GM21447 (cell line): ENCODE measurements around the gene CORO2B.
"Not testable (repeated sequence)": the region's sequence is repeated elsewhere in the genome, so short reads cannot be mapped to it uniquely, and the experiment has no call there.

Source experiments
- ATAC-seq: cut with Tn5 transposase; IDR thresholded peaks from one replicate; pipeline ENCODE4 v1.9.1; 2021; ENCODE audit not compliant: unreplicated experiment

CORO2B gene

DNA sequence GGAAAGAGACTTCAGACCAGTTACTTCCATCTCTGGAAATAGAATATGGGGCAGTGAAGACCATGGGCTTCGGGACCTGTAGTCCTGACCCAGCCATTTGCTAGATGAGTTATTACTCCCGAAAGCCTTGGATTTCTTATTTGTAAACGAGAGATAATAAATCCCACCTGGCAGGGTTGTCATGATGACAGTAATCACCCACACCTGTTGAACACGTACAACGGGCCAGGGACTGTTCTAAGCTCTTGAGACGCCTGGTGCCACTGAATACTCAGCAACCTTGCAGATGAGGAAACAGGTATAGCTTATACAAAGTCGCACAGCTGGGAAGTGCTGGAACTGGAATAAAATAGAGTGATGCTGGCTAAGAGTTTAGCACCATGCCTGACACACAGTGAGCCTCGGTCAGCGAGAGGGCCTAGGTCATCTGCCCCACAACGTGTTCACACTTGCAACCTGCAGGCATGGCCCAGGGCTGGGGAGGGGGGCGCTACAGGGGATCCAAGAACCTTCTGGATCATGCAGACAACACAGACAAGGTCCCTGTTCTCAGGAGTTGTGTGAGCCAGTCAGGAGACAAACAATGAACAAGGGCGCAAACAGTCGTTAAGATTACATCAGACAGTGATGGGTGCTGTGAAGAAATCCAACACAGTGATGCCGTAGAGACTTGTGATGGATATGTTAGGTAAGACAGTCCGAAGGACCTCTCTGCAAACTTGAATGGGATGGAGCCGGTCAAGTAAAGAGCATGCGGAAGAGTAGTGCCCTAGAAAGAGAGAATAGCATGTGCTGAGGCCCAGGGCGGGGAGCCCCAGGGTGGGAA lies 89.2 kb downstream of the CORO2B start:
- no peak for ATAC-seq

DNA sequence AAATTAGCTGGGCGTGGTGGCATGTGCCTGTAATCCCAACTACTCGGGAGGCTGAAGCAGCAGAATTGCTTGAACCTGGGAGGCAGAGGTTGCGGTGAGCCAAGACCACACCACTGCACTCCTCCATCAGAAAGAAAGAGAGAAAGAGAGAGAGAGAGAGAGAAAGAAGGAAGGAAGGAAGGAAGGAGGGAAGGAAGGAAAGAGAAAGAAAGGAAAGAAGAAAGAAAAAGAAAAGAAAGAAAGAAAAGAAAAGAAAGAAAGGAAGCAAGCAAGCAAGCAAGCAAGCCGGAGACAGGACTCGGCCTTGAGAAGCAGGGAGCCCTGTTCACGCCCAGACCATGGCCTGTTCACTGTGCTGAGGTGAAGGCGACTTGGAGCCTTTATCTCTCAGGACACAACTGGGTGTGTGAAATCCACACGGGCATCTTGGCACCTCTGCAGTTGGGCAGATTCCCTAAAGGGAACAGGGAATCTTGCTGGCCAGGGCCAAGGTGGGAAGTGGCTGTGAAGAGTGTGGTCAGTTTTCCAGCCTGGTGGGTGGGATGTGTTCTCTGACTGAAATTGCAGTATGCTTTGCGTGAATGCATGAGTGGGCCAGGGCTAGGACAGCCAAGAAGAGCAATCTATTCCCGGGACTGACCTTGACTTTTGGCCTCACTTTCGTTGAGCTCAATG lies 90.3 kb downstream of the CORO2B start:
- ATAC-seq, result no peak

DNA sequence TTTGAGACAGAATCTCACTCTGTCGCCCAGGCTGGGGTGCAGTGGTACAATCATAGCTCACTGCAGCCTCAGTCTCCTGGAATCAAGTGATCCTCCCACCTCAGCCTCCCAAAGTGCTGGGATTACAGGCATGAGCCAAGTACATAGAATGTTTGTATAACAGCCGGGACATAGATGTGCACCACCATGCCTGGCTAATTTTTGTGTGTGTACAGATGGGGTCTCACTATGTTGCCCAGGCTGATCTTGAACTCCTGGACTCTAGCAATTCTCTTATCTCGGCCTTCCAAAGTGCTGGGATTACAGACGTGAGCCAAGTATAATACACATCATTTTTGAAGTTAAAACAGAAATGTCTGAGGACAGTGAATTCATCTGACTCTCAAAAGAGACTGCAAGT lies 93.5 kb downstream of the CORO2B start:
- no peak for ATAC-seq

DNA sequence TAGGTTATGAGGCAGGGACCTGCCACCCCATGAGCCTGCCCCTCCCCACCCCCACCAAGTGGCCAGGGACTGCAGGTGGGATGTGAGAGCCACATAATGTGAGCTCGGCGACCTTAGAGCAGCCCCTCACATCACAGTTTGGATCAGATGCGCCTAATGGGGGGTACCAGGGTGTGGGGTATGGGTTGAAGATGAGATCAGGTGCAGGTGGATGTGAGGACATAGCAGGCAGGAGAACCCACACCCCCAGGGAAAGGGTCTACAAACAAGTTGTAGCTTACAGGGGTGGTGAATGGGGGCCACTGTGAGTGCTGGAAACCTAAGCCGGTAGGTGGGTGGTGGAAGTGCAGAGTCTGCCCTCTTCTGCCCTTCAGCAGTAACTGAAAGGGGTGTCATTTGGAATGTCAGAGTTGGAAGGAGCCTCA lies 94.0 kb downstream of the CORO2B start:
- ATAC-seq, result no peak

DNA sequence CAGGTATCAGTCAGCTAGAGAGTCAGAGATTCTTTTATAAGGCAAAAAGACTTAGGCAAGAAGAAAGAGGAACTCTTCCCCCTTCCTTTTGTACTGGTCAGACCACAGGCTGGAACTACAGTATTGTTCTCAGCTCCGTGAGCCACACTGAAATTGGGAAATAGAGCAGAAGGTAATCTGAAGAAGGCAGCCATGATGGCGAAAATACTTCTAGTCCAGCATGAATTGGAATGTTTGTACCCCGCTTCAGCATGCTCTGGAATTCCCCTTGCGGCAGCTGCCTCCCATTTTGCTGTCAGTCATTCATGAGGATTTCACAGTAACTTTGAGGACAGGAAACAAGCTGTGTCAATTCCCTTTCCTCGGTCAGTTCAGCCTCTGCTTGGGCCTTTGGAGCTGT lies 96.2 kb downstream of the CORO2B start:
- no peak for ATAC-seq

DNA sequence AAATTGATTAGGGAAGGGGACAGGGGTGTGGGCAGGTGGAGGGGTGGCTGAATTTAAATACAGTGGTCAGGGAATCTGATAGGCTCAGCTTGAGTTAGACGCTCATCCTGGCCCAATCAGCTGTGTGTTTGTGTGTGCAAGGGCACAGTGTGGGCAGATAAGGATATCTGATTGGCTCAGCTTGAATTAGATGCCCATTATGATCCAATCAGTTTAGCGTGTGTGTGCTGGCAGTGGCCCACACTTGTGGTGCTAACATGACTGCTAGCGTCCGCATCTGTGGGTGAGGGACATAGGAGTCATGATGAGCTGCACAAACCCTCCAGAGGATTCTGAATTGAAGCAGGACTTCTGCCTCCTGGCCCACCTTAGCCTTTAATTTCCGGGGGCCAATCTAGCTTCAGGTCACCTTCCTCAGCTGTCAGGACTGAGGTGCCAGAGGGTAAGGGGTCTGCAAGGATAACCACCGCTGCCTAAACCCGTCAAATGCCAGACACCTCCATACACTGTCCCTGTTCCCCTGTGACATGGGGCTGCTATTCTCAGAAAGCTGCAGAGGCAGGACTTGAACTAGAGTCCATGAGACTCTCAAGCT lies 97.3 kb downstream of the CORO2B start:
- ATAC-seq, result no peak

DNA sequence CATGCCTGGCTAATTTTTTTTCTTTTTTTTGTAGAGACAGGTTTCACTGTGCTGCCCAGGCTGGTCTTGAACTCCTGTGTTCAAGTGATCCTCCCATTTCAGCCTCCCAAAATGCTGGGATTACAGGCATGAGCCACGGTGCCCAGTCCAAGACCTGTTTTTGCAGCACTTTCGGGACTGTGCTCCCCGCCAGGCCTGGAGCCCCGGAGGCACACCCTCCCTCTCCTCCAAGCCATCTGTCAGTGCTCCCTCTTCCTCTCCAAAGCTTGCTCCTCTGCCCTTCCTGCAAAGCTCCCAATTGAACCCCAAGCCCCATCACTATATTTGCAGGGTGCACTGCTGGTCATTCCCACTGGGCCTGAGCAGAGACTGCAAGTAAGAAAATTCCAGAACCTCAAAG lies 98.1 kb downstream of the CORO2B start:
- ATAC-seq, result no peak

DNA sequence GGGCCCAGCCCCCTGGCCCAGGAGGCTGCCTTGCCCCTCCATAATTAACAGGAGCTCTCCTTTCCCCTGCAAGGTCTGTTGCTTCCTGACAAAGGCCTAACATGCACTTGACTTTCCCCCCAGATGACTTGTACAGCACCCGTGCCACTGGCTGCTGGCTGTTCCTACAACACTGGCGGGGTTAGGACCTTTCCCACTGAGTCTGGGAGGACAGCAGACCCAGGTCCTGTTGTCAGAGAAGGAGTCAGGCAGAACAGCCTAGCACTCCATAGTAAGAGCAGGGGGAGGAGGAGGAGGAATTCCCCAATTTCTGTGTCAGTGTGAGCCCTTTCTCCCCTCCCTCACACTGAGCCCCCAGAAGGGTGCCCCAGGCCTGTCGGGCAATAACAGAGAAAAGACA lies 99.2 kb downstream of the CORO2B start:
- ATAC-seq, result no peak

DNA sequence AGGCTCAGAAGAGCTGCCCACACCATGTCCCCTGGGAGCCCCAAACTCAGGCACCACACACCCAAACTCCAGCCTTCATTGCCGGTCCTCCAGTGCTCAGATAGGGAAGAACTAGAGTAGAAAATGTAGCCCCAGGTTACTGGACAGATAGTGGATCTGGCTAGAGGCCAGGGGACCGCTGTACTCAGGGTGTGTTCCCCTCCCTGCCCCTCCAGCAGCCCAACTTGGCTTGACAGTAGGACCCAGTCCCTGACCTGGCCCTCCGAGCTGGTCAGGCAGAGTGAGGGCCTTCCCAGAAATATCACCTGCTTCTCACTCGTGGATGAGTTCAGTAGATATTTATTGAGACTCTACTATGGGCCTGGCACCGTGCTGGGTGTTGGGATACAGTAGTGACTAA lies 100.0 kb downstream of the CORO2B start:
- ATAC-seq, result no peak

DNA sequence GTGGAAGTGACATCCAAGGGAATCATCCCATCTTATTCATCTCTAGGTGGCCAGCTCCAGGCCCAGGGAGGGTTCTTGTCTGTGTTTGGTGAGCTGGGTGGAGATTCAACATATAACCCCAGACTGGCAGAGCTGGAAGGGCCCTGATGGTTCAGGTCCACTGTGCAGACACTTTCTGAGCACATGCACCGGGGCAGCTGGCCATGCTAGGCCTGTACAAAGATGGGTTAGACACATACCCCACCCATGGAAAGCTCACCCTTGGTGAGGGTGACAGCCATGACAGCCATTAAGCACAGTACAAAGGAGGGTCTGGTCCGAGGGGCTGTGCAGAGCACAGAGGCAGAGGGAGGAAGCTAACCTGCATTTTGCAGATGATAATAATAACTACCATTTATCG lies 100.4 kb downstream of the CORO2B start:
- ATAC-seq, result no peak

DNA sequence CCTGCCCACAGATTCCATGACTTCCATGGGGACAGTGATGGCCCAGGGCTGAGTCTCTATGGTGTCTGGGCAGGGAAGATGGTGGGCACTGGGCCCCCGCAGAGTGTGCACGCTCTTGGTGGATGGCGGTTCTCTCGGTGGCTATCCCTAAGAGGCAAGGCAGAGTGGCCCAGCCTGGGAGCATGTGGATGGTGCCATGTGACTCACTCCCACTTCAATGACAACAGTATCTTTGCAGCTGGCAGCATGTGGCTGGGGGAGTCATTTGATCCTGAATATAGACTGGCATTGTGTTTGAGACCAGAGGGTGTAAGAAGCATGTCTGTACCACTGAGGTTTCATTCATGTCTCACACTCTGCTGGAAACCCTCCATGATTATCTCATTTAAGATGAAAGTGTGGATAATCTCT lies 101.2 kb downstream of the CORO2B start:
- ATAC-seq, result no peak

DNA sequence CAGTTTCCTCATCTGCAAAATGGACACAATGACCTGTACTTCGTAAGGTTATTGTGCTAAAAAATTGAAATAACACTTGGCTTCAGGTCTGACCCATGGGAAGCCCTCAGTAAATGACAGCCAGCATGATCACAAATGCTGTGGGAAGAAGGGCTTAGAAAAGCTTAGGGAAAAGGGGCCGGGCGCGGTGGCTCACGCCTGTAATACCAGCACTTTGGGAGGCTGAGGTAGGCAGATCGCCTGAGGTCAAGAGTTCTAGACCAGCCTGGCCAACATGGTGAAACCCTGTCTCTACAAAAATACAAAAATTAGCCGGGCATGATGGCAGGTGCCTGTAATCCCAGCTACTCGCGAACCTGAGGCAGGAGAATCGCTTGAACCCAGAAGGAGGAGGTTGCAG lies 102.0 kb downstream of the CORO2B start:
- not testable (repeated sequence) for ATAC-seq

DNA sequence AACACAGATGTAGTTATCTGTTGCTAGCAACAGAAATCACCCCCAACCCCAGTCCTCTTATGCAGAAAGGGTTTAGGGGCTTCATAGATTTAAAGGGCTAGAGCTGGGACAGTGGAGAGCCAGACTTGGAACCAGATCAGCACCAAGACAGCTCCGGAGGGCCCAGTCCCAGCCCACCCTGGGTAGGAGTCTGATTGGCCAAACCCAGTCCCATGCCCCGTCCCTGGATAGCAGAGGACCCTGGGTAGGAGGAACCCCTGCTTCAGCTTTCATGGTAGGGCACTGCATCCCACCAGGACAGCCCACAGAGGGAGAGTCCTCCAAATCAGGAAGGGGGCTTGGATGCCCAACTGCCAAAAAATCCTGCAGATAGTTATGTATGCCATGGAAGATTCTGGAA lies 103.0 kb downstream of the CORO2B start:
- ATAC-seq, result no peak

DNA sequence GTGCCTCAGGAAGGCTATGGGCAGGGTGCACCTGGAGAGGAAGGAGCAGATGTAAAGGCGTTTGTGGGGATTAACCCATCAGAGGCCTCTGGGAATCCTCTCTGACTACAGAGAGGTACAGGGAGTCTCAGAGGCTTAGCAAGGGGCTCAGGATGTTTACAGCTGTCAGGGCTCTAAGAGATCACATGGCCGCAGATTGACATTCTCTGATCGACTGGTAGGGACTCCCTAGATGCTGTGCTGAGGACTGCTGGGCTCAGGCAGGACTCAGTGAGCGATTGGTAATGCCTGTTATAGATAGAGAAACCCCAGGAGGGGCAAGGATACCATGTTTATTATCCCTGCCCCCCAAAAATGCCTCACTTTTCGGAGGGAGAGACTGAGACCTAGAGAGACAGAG lies 103.5 kb downstream of the CORO2B start:
- ATAC-seq, result no peak

DNA sequence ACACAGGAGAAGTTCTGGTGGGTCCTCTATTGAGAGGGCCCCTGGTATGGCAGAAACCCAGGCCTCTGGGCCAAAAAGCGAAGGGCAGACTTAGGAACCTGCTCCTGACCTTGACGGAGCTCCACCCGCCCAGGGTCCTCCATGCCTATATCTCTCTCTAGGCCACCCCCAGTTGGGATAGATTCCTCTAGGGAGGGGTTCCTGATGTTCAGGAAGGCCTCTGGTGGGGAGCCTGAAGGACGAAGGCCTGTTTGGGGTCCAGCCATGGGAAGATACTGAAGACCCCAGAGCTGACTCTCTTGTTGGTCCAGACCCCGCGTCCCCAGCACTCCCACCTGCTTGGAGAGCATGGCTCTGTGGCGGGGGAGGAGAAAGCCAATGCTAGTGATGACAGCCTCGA lies 104.2 kb downstream of the CORO2B start:
- ATAC-seq, result no peak

DNA sequence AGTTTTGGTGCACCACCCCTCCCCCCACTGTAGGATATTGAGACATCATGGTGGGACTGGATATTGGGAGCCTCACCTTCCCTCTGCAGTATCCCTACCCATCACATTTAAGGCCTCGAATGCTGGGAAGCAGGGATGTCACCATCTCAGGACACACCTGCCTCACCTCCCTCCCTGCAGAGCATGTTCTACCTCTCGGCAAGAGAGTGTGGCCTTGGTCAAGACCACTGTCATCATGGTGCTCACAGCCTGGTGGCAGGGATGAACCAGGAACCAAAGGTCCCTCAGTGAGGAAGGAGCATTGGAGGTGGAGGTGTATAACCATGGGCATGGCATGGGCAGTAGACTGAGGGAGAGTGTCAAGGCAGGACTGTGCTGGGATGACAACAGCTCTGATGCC lies 104.8 kb downstream of the CORO2B start:
- no peak for ATAC-seq

DNA sequence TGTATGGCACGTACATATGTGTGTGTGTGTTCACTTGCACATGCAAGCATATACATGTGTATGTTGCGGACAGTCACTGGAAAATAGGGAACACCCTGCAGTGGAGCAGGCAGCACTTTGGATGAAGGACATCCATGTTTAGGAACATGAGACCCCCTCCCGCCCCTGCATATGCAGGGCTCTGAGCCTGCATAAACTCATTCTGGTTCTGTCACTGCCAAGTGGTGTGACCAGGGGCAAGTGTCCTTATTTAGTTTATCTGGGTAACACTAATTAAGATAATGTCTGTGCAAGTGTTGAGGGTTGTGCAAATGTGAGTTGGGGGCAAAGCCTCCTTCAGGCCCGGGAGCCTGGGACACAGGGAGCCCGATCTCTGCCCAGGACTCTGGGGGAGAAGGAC lies 105.7 kb downstream of the CORO2B start:
- no peak for ATAC-seq

DNA sequence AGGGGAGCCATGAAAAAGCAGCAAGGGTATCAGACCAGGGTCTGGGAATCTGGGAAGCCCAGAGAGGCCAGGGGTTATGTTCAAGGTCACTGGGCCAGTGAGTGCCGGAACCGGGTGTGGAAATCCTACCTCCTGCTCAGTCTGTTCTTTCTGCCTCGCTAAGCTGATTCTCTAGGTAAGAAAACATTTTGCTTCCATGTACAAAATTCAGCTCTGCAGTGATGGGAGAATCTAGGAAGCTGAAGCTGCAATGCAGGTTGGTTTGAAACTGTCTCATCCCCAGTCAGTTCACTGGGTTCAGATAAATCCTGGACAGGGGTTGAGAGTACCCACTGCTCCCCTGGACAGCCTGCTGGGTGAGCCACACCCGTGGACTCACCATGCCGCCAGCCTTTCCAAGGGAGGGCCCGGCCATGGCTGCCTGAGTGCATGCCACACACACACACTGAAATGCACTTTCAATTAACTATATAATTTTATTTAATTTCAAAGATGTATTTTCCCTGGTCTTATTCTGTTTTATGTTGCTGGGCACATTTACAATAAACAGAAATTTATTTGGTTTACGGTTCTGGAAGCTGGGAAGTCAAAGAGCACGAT lies 108.4 kb downstream of the CORO2B start:
- no peak for ATAC-seq

DNA sequence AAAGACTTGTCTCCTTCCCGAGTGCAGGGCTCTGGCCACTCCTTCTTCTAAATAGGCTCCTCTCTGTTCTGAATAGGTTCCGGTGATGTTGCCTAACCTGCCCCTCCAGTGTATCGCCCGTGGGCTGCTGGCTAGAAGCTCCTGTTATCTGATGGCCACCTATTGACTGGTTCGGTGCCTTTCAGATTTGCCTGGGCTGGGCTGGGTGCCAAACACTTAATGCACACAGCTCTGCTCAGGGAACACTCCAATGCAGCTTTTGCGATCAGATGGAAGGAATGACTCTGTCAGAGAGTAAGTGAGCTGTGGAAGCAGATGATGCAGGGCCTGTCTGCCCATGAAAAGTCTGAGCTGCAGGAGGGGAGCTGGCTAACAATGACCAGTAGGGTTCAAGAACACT lies 112.9 kb downstream of the CORO2B start:
- ATAC-seq, result no peak

DNA sequence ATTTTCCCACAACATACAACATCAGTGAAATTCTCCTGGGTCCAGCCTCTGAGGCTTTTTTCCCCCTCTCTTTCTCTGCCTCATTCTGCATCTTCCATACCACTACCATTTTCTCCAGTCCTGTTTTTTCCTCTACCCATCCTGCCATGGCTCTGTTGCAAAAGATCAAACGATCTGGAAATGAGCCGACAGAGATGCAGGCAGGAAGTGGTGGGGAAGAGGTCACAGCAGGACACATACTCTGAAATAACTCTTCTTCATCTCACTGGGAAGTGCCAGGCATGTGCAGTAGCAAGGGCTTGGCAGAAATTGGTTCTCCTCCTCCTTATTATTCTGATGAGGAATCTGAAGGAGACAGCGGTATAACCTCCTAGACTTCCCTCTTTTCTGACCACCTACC lies 114.3 kb downstream of the CORO2B start:
- no peak for ATAC-seq

DNA sequence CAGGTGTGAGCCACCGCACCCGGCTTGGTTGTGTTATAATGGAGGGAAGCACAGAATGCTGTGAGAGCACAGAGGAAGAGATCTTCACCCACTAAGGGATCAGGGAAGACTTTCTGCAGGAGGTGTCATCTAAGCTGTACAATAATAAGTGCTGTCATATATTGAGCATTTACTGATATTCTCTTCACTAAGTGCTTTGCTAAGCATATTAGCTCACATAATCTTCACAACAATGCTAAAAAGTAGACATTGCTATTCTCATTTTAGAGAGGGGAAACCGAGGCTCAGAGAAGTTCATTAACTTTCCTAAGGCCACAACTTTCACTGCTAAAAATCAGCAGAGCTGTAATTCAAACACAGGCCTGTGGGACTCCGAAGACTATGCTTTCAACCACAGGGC lies 115.3 kb downstream of the CORO2B start:
- ATAC-seq, result no peak

DNA sequence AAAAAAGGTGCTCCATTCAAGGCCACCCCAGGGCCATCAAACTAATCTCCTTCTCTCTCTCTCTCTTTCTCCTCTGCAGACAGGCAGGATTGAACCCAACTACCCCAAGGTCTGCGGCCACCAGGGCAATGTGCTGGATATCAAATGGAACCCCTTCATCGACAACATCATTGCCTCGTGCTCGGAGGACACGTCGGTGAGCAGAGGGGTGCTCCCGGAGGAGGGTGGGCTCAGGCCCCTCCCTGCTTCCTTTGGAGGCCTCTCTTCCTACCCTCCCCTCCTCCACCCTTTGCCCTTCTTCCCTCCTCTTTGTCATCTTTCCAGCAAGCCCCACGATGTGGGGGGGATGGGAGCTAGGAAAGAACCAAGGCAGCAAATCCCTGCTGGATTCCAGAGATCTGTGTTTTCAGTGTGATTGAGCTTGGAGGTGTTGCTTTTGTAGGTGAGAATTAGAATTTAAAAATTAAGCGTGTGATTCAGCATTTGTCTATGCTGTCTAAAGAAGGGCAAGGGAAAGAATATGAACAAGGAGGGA lies 116.3 kb downstream of the CORO2B start:
- no peak for ATAC-seq
